GM12873 (cell line): ENCODE data around the gene SZRD1.
A peak's percentile ranks its signal among the peaks of the same experiment; 100 is the strongest.

Source experiments
- CTCF ChIP-seq: IDR thresholded peaks from 2 replicates; pipeline ENCODE4 v1.5.1; 2012; ENCODE audit warnings: low read depth, mild to moderate bottlenecking, moderate library complexity, low read length, control low read depth; ENCODE audit not compliant: insufficient read depth; ENCODE audit errors: missing control alignments

SZRD1 gene

GRCh38 chr1:16340673-16341072, 26.4 kb upstream of the SZRD1 start:
- TF ChIP-seq CTCF: no peak

DNA sequence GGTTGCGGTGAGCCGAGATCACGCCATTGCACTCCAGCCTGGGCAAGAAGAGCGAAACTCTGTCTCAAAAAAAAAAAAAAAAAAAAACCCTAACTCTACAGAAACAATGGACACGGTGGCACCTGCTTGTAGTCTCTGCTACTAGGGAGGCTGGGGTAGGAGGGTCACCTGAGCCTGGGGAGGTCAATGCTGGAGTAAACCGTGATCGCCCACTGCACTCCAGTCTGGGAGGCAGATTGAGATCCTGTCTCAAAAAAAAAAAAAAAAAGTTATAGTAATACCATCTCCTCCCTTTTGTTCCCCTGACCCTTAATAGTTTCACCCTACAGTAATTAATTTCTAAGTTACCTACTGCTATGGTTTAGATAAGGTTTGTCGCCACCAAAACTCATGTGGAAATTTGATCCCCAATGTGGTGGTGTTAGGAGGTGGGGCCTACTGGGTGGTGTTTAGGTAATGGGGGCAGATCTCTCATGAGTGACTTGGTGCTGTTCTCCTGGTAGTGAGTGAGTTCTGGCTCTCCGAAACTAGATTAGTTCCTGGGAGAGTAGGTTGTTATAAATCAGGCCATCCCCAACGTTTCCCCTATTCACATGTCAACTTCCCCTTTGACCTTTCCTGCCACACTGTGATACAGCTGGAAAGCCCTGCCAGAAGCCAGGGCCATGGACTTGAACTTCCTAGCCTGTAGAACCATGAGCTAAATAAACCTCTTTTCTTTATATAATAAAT, 24.5 kb upstream of the SZRD1 start:
- TF ChIP-seq CTCF: no peak

DNA sequence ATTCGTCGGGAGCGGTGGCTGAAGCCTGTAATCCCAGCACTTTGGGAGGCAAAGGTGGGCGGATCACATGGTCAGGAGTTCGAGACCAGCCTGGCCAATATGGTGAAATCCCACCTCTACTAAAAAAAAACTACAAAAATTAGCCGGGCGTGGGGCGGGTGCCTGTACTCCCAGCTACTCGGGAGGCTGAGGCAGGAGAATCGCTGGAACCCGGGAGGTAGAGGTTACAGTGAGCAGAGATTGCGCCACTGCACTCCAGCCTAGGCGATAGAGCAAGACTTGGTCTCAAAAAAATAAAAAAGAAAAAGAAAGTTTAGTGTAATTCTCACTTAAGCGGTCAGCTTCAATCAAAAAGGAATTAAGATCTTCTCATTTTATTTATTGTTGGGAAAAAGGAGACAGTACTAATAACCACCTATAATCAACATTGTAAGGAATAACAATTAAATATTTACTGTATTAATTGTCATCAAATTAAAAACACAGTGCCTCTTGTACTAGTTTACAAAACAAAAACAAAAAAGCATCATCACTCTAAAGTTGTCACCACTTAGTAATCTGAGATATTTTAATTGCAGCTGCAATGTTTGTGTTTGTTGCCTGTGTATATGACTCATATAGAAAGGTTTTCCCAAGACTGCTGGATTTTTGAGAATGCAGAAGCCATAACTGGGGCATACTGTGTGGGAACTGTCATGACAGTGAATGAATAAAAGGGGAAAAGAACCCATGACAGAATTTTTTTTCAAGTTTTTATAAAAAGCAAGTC, 18.4 kb upstream of the SZRD1 start:
- TF ChIP-seq CTCF: no peak

- no peak for TF ChIP-seq CTCF
Measured at GRCh38 chr1:16349847-16350406, 17.1 kb upstream of the SZRD1 start.

DNA sequence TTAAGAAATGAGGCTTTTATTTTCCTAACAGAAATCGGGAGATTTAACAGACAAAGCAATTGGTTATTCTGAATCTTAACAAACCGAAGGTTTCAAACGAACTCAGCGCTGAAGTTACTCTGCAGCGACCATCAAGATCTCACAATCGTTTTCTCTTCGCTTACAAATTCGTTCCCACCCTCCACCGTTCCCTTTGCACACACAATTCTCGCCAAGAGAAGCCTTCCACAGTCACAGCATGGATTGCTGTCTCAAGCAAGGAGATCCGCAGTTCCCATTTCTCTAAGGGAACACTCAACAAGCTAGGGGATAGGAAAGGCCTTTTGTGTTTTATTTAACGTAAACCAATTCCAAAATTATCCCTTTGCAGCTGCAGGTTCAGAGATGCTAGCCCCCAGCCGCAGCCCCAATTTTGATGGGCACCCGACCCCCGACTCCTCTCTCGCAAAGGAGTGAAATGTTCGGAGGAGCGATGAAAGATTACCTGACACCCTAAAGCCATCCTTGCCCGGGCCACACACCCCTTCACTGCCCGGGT, 15.5 kb upstream of the SZRD1 start:
- TF ChIP-seq CTCF: no peak

GRCh38 chr1:16351994-16352841, 14.8 kb upstream of the SZRD1 start, which contains the start of gene FBXO42:
FBXO42 (minus strand) TSS chr1:16352480; CDS start chr1:16315418, 37,062 bp downstream.
- TF ChIP-seq CTCF: peak; percentile 52
